ENCODE data around the gene HAUS2. TPM values are rescaled to one million over a fixed set of nuclear protein-coding genes. Genes with fewer than 3 reads are reported as not detected.

The HAUS2 gene
- total and polyA plus RNA-seq, 8 donors = 5.4 to 9.0 (median 7.5) TPM

GRCh38 chr15:42616107-42616506, 67.5 kb downstream of the HAUS2 start:
- no peak overlapping the region for H3K27ac ChIP-seq
- 13 to 17% methylated on average over 2 of the region's 2 CpGs for WGBS, 2 donors
- no peak for ATAC-seq
- H3K9me3 ChIP-seq = no peaks in the 10 kb centered on the region
- no peaks in the 10 kb centered on the region for H3K27me3 ChIP-seq
- intact Hi-C loops (cut with DNase I) = no loop called here
- no peak overlapping the region for H3K4me3 ChIP-seq
- H3K36me3 ChIP-seq = no peaks in the 10 kb centered on the region
- H3K4me1 ChIP-seq = no peaks in the 10 kb centered on the region
- DNase-seq = no peak
- FAIRE-seq = no peak
- no peak for TF ChIP-seq CTCF (IDR thresholded peaks at IDR 0.05)

Other genes with a start within 250 kb of the HAUS2 start
- gene CAPN3, start 189.3 kb upstream of the HAUS2 start, total RNA-seq = 1 to 10 TPM; 1.8 to 6.7 (median 3.6) TPM
- gene CAPN3, start 189.3 kb upstream of the HAUS2 start, polyA plus RNA-seq = 10 to 100 TPM; 23.5 to 35.8 TPM
- gene ZNF106, start 57.7 kb upstream of the HAUS2 start, total RNA-seq = 10 to 100 TPM; 13.3 to 38.4 (median 20.4) TPM
- gene ZNF106, start 57.7 kb upstream of the HAUS2 start, polyA plus RNA-seq = 1 to 10 TPM; 4.3 to 5.1 TPM
- gene SNAP23, start 53.2 kb upstream of the HAUS2 start, total RNA-seq = 10 to 100 TPM; 14.2 to 39.4 (median 19.6) TPM
- 10 to 100 TPM; 20.5 to 22.0 TPM for gene SNAP23, start 53.2 kb upstream of the HAUS2 start, polyA plus RNA-seq
- gene LRRC57, start within 50 bp of the HAUS2 start, total RNA-seq = 10 to 100 TPM in 1 of 6 donors, 1 to 10 TPM in 5; 5.6 to 14.8 (median 8.6) TPM
- 1 to 10 TPM; 3.8 to 4.9 TPM for gene LRRC57, start within 50 bp of the HAUS2 start, polyA plus RNA-seq
- 1 to 10 TPM in 3 of 6 donors, under 1 TPM in 3; 0.44 to 2.0 (median 1.0) TPM for gene STARD9, start 26.8 kb downstream of the HAUS2 start, total RNA-seq
- gene STARD9, start 26.8 kb downstream of the HAUS2 start, polyA plus RNA-seq = 1 to 10 TPM; 2.6 to 3.0 TPM
- gene CDAN1, start 188.3 kb downstream of the HAUS2 start, total RNA-seq = 10 to 100 TPM in 1 of 6 donors, 1 to 10 TPM in 5; 5.8 to 13.4 (median 8.1) TPM
- 10 to 100 TPM; 14.1 to 20.0 TPM for gene CDAN1, start 188.3 kb downstream of the HAUS2 start, polyA plus RNA-seq

Measured in pancreas (tissue), 10 donors.